ENCODE results near the gene NPAS2.

The NPAS2 gene

DNA sequence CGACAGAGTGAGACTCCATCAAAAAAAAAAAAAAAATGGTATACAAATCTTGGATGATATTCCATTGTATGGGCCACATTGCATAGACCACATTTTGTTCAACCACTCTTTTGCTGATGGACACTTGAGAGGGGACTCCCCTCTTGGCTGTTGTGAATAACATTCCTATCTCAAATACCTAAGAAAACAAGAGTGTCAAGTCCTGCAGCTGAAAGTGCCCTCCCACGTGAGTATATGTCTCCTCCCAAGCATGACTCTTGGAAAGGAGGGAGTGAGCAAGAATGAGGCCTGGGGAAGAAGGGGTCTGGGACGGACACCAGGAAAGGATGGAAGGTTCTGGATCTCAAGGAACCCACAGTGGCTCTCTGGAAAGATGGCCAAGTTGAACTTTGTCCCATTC lies 36.0 kb upstream of the NPAS2 start:
- no CpG with 5 or more reads among the region's 3 CpGs for WGBS (ENCODE audit: extremely low coverage, insufficient coverage, low lambda C conversion rate)
- Histone ChIP-seq H3K36me3 (ENCODE audit: control insufficient read depth, insufficient read depth, low read length) (no peaks in the 10 kb centered on the region), H3K23ac (ENCODE audit: low read length) (no peak overlapping the region), H3K4me2 (ENCODE audit: low read length) (no peak overlapping the region), H3K79me2 (ENCODE audit: control insufficient read depth, insufficient read depth, low read length) (no peaks in the 10 kb centered on the region), H3K79me1 (ENCODE audit: low read length) (no peaks in the 10 kb centered on the region), H3K18ac (ENCODE audit: low read length) (no peak overlapping the region), H3K56ac (ENCODE audit: low read length) (no peak overlapping the region), H3K4me1 (ENCODE audit: control insufficient read depth, low read depth, low read length) (no peaks in the 10 kb centered on the region), H4K8ac (ENCODE audit: low read depth, low read length) (no peak overlapping the region), H3K4ac (ENCODE audit: low read depth, low read length) (no peak overlapping the region), H2BK5ac (ENCODE audit: low read length) (no peak overlapping the region), H3K27me3 (ENCODE audit: insufficient read depth, low read length, poor library complexity) (no peaks in the 10 kb centered on the region), H3K27ac (ENCODE audit: low read depth, low read length) (no peak overlapping the region), H2BK120ac (ENCODE audit: low read depth, low read length) (no peak overlapping the region), H4K5ac (ENCODE audit: low read length) (no peak overlapping the region), H3K4me3 (ENCODE audit: low read length) (no peak overlapping the region), H3K9ac (ENCODE audit: low read length) (no peak overlapping the region), H2AK5ac (ENCODE audit: low read length) (no peak overlapping the region), H2BK15ac (replicated peaks; ENCODE audit: low read depth) (no peak overlapping the region)
- no peak for DNase-seq

DNA sequence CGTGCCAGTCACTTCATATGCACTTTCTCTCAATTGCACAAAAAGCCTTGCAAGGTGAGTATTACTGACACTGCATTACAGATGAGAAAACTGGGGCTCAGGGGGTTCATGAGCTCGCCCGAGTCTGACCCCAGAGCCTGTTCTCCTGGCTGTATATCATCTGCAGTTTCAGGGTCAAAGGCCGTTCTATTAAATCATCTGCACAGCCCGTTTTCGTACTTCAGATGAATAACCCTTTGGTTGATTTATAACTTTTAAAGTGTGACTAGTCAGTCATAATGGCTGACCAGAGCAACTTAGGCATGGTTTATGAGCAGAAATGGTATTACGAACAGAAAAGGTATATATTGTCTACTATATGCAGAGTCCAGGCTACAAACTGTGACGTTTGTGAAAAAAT lies 35.3 kb upstream of the NPAS2 start:
- no peak overlapping the region for H4K5ac ChIP-seq (ENCODE audit: low read length)
- no peaks in the 10 kb centered on the region for H3K27me3 ChIP-seq (ENCODE audit: insufficient read depth, low read length, poor library complexity)
- no peaks in the 10 kb centered on the region for H3K4me1 ChIP-seq (ENCODE audit: control insufficient read depth, low read depth, low read length)
- H3K9ac ChIP-seq (ENCODE audit: low read length), result no peak overlapping the region
- no peak overlapping the region for H3K23ac ChIP-seq (ENCODE audit: low read length)
- H3K4ac ChIP-seq (ENCODE audit: low read depth, low read length), result no peak overlapping the region
- H2BK15ac ChIP-seq (replicated peaks; ENCODE audit: low read depth), result no peak overlapping the region
- no peaks in the 10 kb centered on the region for H3K79me2 ChIP-seq (ENCODE audit: control insufficient read depth, insufficient read depth, low read length)
- no peak overlapping the region for H2BK120ac ChIP-seq (ENCODE audit: low read depth, low read length)
- no peak overlapping the region for H2AK5ac ChIP-seq (ENCODE audit: low read length)
- H2BK5ac ChIP-seq (ENCODE audit: low read length), result no peak overlapping the region
- no peak overlapping the region for H3K4me3 ChIP-seq (ENCODE audit: low read length)
- H3K27ac ChIP-seq (ENCODE audit: low read depth, low read length), result no peak overlapping the region
- WGBS (ENCODE audit: extremely low coverage, insufficient coverage, low lambda C conversion rate), result no CpG with 5 or more reads among the region's 8 CpGs
- no peak overlapping the region for H3K56ac ChIP-seq (ENCODE audit: low read length)
- no peak for DNase-seq
- no peaks in the 10 kb centered on the region for H3K79me1 ChIP-seq (ENCODE audit: low read length)
- no peak overlapping the region for H3K18ac ChIP-seq (ENCODE audit: low read length)
- H3K4me2 ChIP-seq (ENCODE audit: low read length), result no peak overlapping the region
- H3K36me3 ChIP-seq (ENCODE audit: control insufficient read depth, insufficient read depth, low read length), result no peaks in the 10 kb centered on the region
- no peak overlapping the region for H4K8ac ChIP-seq (ENCODE audit: low read depth, low read length)

GRCh38 chr2:100785626-100786296 lies 34.2 kb upstream of the NPAS2 start:
- Histone ChIP-seq H3K79me2 (ENCODE audit: control insufficient read depth, insufficient read depth, low read length) (no peaks in the 10 kb centered on the region), H3K27ac (ENCODE audit: low read depth, low read length) (no peak overlapping the region), H2BK5ac (ENCODE audit: low read length) (no peak overlapping the region), H3K4ac (ENCODE audit: low read depth, low read length) (no peak overlapping the region), H2BK15ac (replicated peaks; ENCODE audit: low read depth) (no peak overlapping the region), H3K4me1 (ENCODE audit: control insufficient read depth, low read depth, low read length) (no peaks in the 10 kb centered on the region), H3K27me3 (ENCODE audit: insufficient read depth, low read length, poor library complexity) (no peaks in the 10 kb centered on the region), H3K56ac (ENCODE audit: low read length) (no peak overlapping the region), H3K79me1 (ENCODE audit: low read length) (no peaks in the 10 kb centered on the region), H2AK5ac (ENCODE audit: low read length) (no peak overlapping the region), H3K36me3 (ENCODE audit: control insufficient read depth, insufficient read depth, low read length) (no peaks in the 10 kb centered on the region), H3K23ac (ENCODE audit: low read length) (no peak overlapping the region), H3K18ac (ENCODE audit: low read length) (no peak overlapping the region), H4K8ac (ENCODE audit: low read depth, low read length) (no peak overlapping the region), H3K4me3 (ENCODE audit: low read length) (no peak overlapping the region), H3K9ac (ENCODE audit: low read length) (no peak overlapping the region), H2BK120ac (ENCODE audit: low read depth, low read length) (no peak overlapping the region), H4K5ac (ENCODE audit: low read length) (no peak overlapping the region), H3K4me2 (ENCODE audit: low read length) (no peak overlapping the region)
- no CpG with 5 or more reads among the region's 10 CpGs for WGBS (ENCODE audit: extremely low coverage, insufficient coverage, low lambda C conversion rate)
- DNase-seq, result no peak

- no peak for DNase-seq
- Histone ChIP-seq H3K27ac (ENCODE audit: low read depth, low read length) (no peak overlapping the region), H3K18ac (ENCODE audit: low read length) (no peak overlapping the region), H2BK5ac (ENCODE audit: low read length) (no peak overlapping the region), H2BK15ac (replicated peaks; ENCODE audit: low read depth) (no peak overlapping the region), H3K56ac (ENCODE audit: low read length) (no peak overlapping the region), H3K79me2 (ENCODE audit: control insufficient read depth, insufficient read depth, low read length) (no peaks in the 10 kb centered on the region), H3K9ac (ENCODE audit: low read length) (no peak overlapping the region), H4K5ac (ENCODE audit: low read length) (no peak overlapping the region), H2BK120ac (ENCODE audit: low read depth, low read length) (no peak overlapping the region), H3K4me1 (ENCODE audit: control insufficient read depth, low read depth, low read length) (no peaks in the 10 kb centered on the region), H2AK5ac (ENCODE audit: low read length) (no peak overlapping the region), H3K36me3 (ENCODE audit: control insufficient read depth, insufficient read depth, low read length) (no peaks in the 10 kb centered on the region), H3K79me1 (ENCODE audit: low read length) (no peaks in the 10 kb centered on the region), H4K8ac (ENCODE audit: low read depth, low read length) (no peak overlapping the region), H3K27me3 (ENCODE audit: insufficient read depth, low read length, poor library complexity) (no peaks in the 10 kb centered on the region), H3K4ac (ENCODE audit: low read depth, low read length) (no peak overlapping the region), H3K23ac (ENCODE audit: low read length) (no peak overlapping the region), H3K4me3 (ENCODE audit: low read length) (no peak overlapping the region), H3K4me2 (ENCODE audit: low read length) (no peak overlapping the region)
- no CpG with 5 or more reads among the region's 7 CpGs for WGBS (ENCODE audit: extremely low coverage, insufficient coverage, low lambda C conversion rate)
These were observed 33.7 kb upstream of the NPAS2 start for GRCh38 chr2:100786297-100786658.

- DNase-seq, result no peak
- H3K23ac ChIP-seq (ENCODE audit: low read length), result no peak overlapping the region
- no peaks in the 10 kb centered on the region for H3K4me1 ChIP-seq (ENCODE audit: control insufficient read depth, low read depth, low read length)
- no CpG with 5 or more reads among the region's 2 CpGs for WGBS (ENCODE audit: extremely low coverage, insufficient coverage, low lambda C conversion rate)
- H3K79me1 ChIP-seq (ENCODE audit: low read length), result no peaks in the 10 kb centered on the region
- no peak overlapping the region for H3K4me2 ChIP-seq (ENCODE audit: low read length)
- no peak overlapping the region for H2BK120ac ChIP-seq (ENCODE audit: low read depth, low read length)
- H3K36me3 ChIP-seq (ENCODE audit: control insufficient read depth, insufficient read depth, low read length), result no peaks in the 10 kb centered on the region
- no peak overlapping the region for H3K4ac ChIP-seq (ENCODE audit: low read depth, low read length)
- no peaks in the 10 kb centered on the region for H3K79me2 ChIP-seq (ENCODE audit: control insufficient read depth, insufficient read depth, low read length)
- no peak overlapping the region for H2AK5ac ChIP-seq (ENCODE audit: low read length)
- no peak overlapping the region for H2BK15ac ChIP-seq (replicated peaks; ENCODE audit: low read depth)
- H3K4me3 ChIP-seq (ENCODE audit: low read length), result no peak overlapping the region
- H3K27me3 ChIP-seq (ENCODE audit: insufficient read depth, low read length, poor library complexity), result no peaks in the 10 kb centered on the region
- H2BK5ac ChIP-seq (ENCODE audit: low read length), result no peak overlapping the region
- H3K56ac ChIP-seq (ENCODE audit: low read length), result no peak overlapping the region
- no peak overlapping the region for H3K9ac ChIP-seq (ENCODE audit: low read length)
- H4K8ac ChIP-seq (ENCODE audit: low read depth, low read length), result no peak overlapping the region
- H4K5ac ChIP-seq (ENCODE audit: low read length), result no peak overlapping the region
- no peak overlapping the region for H3K27ac ChIP-seq (ENCODE audit: low read depth, low read length)
- H3K18ac ChIP-seq (ENCODE audit: low read length), result no peak overlapping the region
These were observed 33.0 kb upstream of the NPAS2 start for GRCh38 chr2:100786985-100787384.

DNA sequence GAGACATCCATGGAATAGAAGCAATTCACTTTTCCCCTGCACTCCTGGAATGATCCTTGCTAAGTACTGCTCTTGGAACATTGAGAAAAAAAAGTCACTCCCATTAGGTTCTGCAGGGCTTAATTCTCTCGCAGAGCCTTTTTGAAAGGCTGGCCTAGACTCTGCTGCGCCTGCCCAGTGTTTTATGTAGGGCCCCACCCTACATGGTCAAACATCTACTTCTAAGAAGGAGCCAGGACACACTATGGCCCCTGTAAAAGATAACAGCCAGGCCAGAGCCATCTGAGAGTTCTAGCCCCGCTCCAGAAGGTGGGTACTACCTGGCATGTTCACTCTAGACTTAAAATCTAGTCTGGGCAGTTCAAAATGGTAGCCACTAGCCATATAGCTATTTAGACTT lies 30.6 kb upstream of the NPAS2 start:
- Histone ChIP-seq H2BK120ac (ENCODE audit: low read depth, low read length) (no peak overlapping the region), H4K5ac (ENCODE audit: low read length) (no peak overlapping the region), H3K79me2 (ENCODE audit: control insufficient read depth, insufficient read depth, low read length) (no peaks in the 10 kb centered on the region), H3K79me1 (ENCODE audit: low read length) (no peaks in the 10 kb centered on the region), H3K4me2 (ENCODE audit: low read length) (no peak overlapping the region), H3K23ac (ENCODE audit: low read length) (no peak overlapping the region), H3K27me3 (ENCODE audit: insufficient read depth, low read length, poor library complexity) (no peaks in the 10 kb centered on the region), H3K4me1 (ENCODE audit: control insufficient read depth, low read depth, low read length) (no peaks in the 10 kb centered on the region), H2BK5ac (ENCODE audit: low read length) (no peak overlapping the region), H2BK15ac (replicated peaks; ENCODE audit: low read depth) (no peak overlapping the region), H3K36me3 (ENCODE audit: control insufficient read depth, insufficient read depth, low read length) (no peaks in the 10 kb centered on the region), H3K27ac (ENCODE audit: low read depth, low read length) (no peak overlapping the region), H3K9ac (ENCODE audit: low read length) (no peak overlapping the region), H3K4me3 (ENCODE audit: low read length) (no peak overlapping the region), H3K56ac (ENCODE audit: low read length) (no peak overlapping the region), H3K4ac (ENCODE audit: low read depth, low read length) (no peak overlapping the region), H3K18ac (ENCODE audit: low read length) (no peak overlapping the region), H2AK5ac (ENCODE audit: low read length) (no peak overlapping the region), H4K8ac (ENCODE audit: low read depth, low read length) (no peak overlapping the region)
- no peak for DNase-seq
- WGBS (ENCODE audit: extremely low coverage, insufficient coverage, low lambda C conversion rate), result no CpG with 5 or more reads among the region's 3 CpGs

Data from mesendoderm (in vitro differentiated cells).